Choroid plexus epithelial cell (primary cell): ENCODE measurements around the gene MFSD11.
"Not testable (repeated sequence)": the region's sequence is repeated elsewhere in the genome, so short reads cannot be mapped to it uniquely, and the experiment has no call there.

ENCODE experiments used
- DNase-seq: peaks from one replicate; pipeline ENCODE4 v3.0.0-alpha.2; 2010; ENCODE audit warnings: low read depth
- H3K4me3 ChIP-seq: 2 replicates; pipeline ENCODE4 v1.5.1; 2011; ENCODE audit warnings: low read depth, mild to moderate bottlenecking, control low read depth, low read length, moderate library complexity
- CTCF ChIP-seq: conservative IDR thresholded peaks from 2 replicates; pipeline ENCODE4 v1.5.1; 2011; ENCODE audit warnings: low read depth, mild to moderate bottlenecking, control low read depth, inconsistent platforms, low read length, moderate library complexity

The MFSD11 gene

GRCh38 chr17:76725580-76726230 lies 12.2 kb upstream of the MFSD11 start:
- no peak for TF ChIP-seq CTCF
- DNase-seq: no peak
- H3K4me3 ChIP-seq: peak overlapping the region; percentile 68

GRCh38 chr17:76726231-76726775 lies 11.6 kb upstream of the MFSD11 start, which contains the start of gene JMJD6:
Gene JMJD6 (minus strand): TSS chr17:76726606. CDS start chr17:76726475, 131 bp downstream.
- H3K4me3 ChIP-seq: peak within 1 kb of the TSS; percentile 68
- no peak for TF ChIP-seq CTCF
- peak; percentile 96 for DNase-seq

GRCh38 chr17:76726776-76727718 lies 10.9 kb upstream of the MFSD11 start, which contains the start of gene METTL23:
Gene METTL23 (plus strand): TSS chr17:76726839. CDS start chr17:76729711, 2,872 bp downstream.
- peak within 1 kb of the TSS; percentile 68 for H3K4me3 ChIP-seq
- peak; percentile 70 for TF ChIP-seq CTCF
- peak; percentile 76 for DNase-seq

- no peak for TF ChIP-seq CTCF
- peak overlapping the region; percentile 68 for H3K4me3 ChIP-seq
- no peak for DNase-seq
Observed at GRCh38 chr17:76727745-76728456, 10.0 kb upstream of the MFSD11 start.

GRCh38 chr17:76731800-76732733 lies 5.9 kb upstream of the MFSD11 start:
- H3K4me3 ChIP-seq: not testable (repeated sequence)

GRCh38 chr17:76732734-76733617 lies 4.9 kb upstream of the MFSD11 start:
- TF ChIP-seq CTCF: no peak
- DNase-seq: no peak
- no peak overlapping the region for H3K4me3 ChIP-seq

More at GRCh38 chr17:76731800-76732733, 5.9 kb upstream of the MFSD11 start:
- DNase-seq: not testable (repeated sequence)
